Measurements from ENCODE around the gene MANBA.
A peak's percentile ranks its signal among the peaks of the same experiment; 100 is the strongest.
"Not testable (repeated sequence)": the region's sequence is repeated elsewhere in the genome, so short reads cannot be mapped to it uniquely, and the experiment has no call there.

Gene MANBA

GRCh38 chr4:102718833-102719575, 41.8 kb downstream of the MANBA start:
- peak; percentile 11 for DNase-seq

GRCh38 chr4:102717448-102718092, 43.2 kb downstream of the MANBA start:
- DNase-seq, result peak; percentile 10

GRCh38 chr4:102715057-102715456, 45.7 kb downstream of the MANBA start:
- peak; percentile 16 for DNase-seq

- DNase-seq, result not testable (repeated sequence)
These were observed 47.0 kb downstream of the MANBA start for GRCh38 chr4:102713774-102714173.

GRCh38 chr4:102713096-102713495, 47.7 kb downstream of the MANBA start:
- DNase-seq, result peak; percentile 60

- no peak for DNase-seq
These were observed 49.8 kb downstream of the MANBA start for GRCh38 chr4:102710986-102711385.

GRCh38 chr4:102709060-102709459, 51.7 kb downstream of the MANBA start:
- not testable (repeated sequence) for DNase-seq

GRCh38 chr4:102707150-102707549, 53.6 kb downstream of the MANBA start:
- DNase-seq, result no peak

GRCh38 chr4:102705391-102705935, 55.3 kb downstream of the MANBA start:
- no peak for DNase-seq

- no peak for DNase-seq
These were observed 64.0 kb downstream of the MANBA start for GRCh38 chr4:102696758-102697157.

GRCh38 chr4:102694791-102695190, 66.0 kb downstream of the MANBA start:
- no peak for DNase-seq

- no peak for DNase-seq
These were observed 66.9 kb downstream of the MANBA start for GRCh38 chr4:102693861-102694260.

GRCh38 chr4:102693262-102693850, 67.4 kb downstream of the MANBA start:
- no peak for DNase-seq

- no peak for DNase-seq
These were observed 68.3 kb downstream of the MANBA start for GRCh38 chr4:102692474-102692873.

GRCh38 chr4:102687982-102688433, 72.8 kb downstream of the MANBA start:
- no peak for DNase-seq

GRCh38 chr4:102687373-102687981, 73.3 kb downstream of the MANBA start:
- peak; percentile 38 for DNase-seq

GRCh38 chr4:102685768-102686167, 75.0 kb downstream of the MANBA start:
- no peak for DNase-seq

- DNase-seq, result peak; percentile 65
These were observed 76.1 kb downstream of the MANBA start for GRCh38 chr4:102684610-102685052.

GRCh38 chr4:102683881-102684609, 76.7 kb downstream of the MANBA start:
- DNase-seq, result peak; percentile 55

GRCh38 chr4:102678695-102679335, 82.0 kb downstream of the MANBA start:
- no peak for DNase-seq

- no peak for DNase-seq
These were observed 82.7 kb downstream of the MANBA start for GRCh38 chr4:102678107-102678506.

GRCh38 chr4:102675141-102675540, 85.6 kb downstream of the MANBA start:
- DNase-seq, result peak; percentile 55

Measured in fibroblast of skin of right biceps (primary cell).